GM19397 (cell line): Measurements from ENCODE around the gene TMEM14A.

Source experiments
- ATAC-seq: cut with Tn5 transposase; IDR thresholded peaks from one replicate; pipeline ENCODE4 v1.9.1; 2021; ENCODE audit warnings: mild to moderate bottlenecking, moderate library complexity; ENCODE audit not compliant: unreplicated experiment

The TMEM14A gene

GRCh38 chr6:52733172-52733571 is 62.3 kb downstream of the TMEM14A start:
- no peak for ATAC-seq

- no peak for ATAC-seq
Measured at GRCh38 chr6:52734072-52734471, 63.2 kb downstream of the TMEM14A start.

GRCh38 chr6:52735071-52735470 is 64.2 kb downstream of the TMEM14A start:
- no peak for ATAC-seq

- ATAC-seq = no peak
Measured at GRCh38 chr6:52736145-52736544, 65.2 kb downstream of the TMEM14A start.
